Gastroesophageal sphincter (tissue), 4 donors: ENCODE results near the gene COL6A3. TPM values are rescaled to one million over a fixed set of nuclear protein-coding genes. Genes with fewer than 3 reads are reported as not detected.

Experiments used
- ATAC-seq: fragments of 150-250 bp; one replicate; pipeline ENCODE4 v1.9.1; 2016; ENCODE audit warnings: mild to moderate bottlenecking, moderate library complexity
- H3K27ac ChIP-seq, 4 donors: fragments of 200-600 bp; sonication (generic) in 3 of 4; 1 replicate in 3 of 4; 2 replicates in 1 of 4; pipeline ENCODE4 v1.5.1; 2016 to 2019
- H3K27me3 ChIP-seq: fragments of 200-600 bp; sonication (generic); one replicate; pipeline ENCODE4 v1.5.1; 2019
- H3K36me3 ChIP-seq, 2 donors: fragments of 200-600 bp; sonication (generic); one replicate each; pipeline ENCODE4 v1.5.1; 2019; ENCODE audit warnings: control low read depth in 1 of 2
- H3K4me1 ChIP-seq, 3 donors: fragments of 200-600 bp; sonication (generic); 1 replicate in 2 of 3; 2 replicates in 1 of 3; pipeline ENCODE4 v1.5.1; 2016 to 2019; ENCODE audit warnings: control low read depth in 2 of 3
- H3K4me3 ChIP-seq, 2 donors: fragments of 200-600 bp; sonication (generic); one replicate each; pipeline ENCODE4 v1.5.1; 2019; ENCODE audit warnings: mild to moderate bottlenecking in 1 of 2, moderate library complexity in 1 of 2
- H3K9me3 ChIP-seq, 3 donors: fragments of 200-600 bp; sonication (generic); one replicate each; pipeline ENCODE4 v1.5.1; 2017 to 2019; ENCODE audit warnings: control low read depth in 2 of 3
- CTCF ChIP-seq, 4 experiments: fragments of 200-600 bp in 2 of 4; fragments of 450-650 bp in 2 of 4; sonication (generic) in 1 of 4; IDR thresholded peaks; one replicate each; pipeline ENCODE4 v1.5.1; 2017 to 2019; ENCODE audit warnings: antibody characterized with exemption in 4 of 4, mild to moderate bottlenecking in 2 of 4, moderate library complexity in 2 of 4
- EP300 ChIP-seq: sonication (generic); formaldehyde crosslinking; IDR thresholded peaks from one replicate; pipeline ENCODE4 v1.6.1; 2017; ENCODE audit warnings: antibody characterized with exemption, mild to moderate bottlenecking
- POLR2A ChIP-seq, 2 donors: fragments of 450-650 bp; IDR thresholded peaks; one replicate each; pipeline ENCODE4 v1.6.1; 2017; ENCODE audit warnings: antibody characterized with exemption in 2 of 2, mild to moderate bottlenecking in 2 of 2, moderate library complexity in 1 of 2
- POLR2AphosphoS5 ChIP-seq: sonication (generic); formaldehyde crosslinking; IDR thresholded peaks from one replicate; pipeline ENCODE4 v1.6.1; 2017; ENCODE audit warnings: antibody characterized with exemption
- WGBS, 2 donors: methylation state at CpG; one replicate each; pipeline ENCODE4 v1.1.5; 2018; ENCODE audit warnings: low coverage in 1 of 2; 5-methylcytosine and 5-hydroxymethylcytosine counted together
- total RNA-seq, 4 donors: library from RNA; depleted of rRNA; stranded (reverse); fragments of >200 nt; gene quantifications; one replicate each; pipeline ENCODE4 v1.1.0, GENCODE V29; 2016

COL6A3 gene
- total RNA-seq, 4 donors from 2014 or later = 110 to 421 (median 310) TPM

- TF ChIP-seq POLR2AphosphoS5 (peak; percentile 56), POLR2A (IDR thresholded peaks at IDR 0.05) (no peak)
- 32 to 35% methylated on average over 4 of the region's 4 CpGs for WGBS, 2 donors
These were observed 104.5 kb downstream of the COL6A3 start for GRCh38 chr2:237309416-237309815.

GRCh38 chr2:237309011-237309410 lies 105.0 kb downstream of the COL6A3 start:
- peaks cover 0 to 62% (median 0%) of the 10 kb centered on the region in 3 donors for H3K4me1 ChIP-seq
- H3K27ac ChIP-seq = peak overlapping the region; percentile 66 to 94 (median 82)
- ATAC-seq = no peak
- WGBS, 2 donors = 42 to 43% methylated on average over 2 to 3 of the region's 3 CpGs
- peaks cover 0 to 8% (median 0%) of the 10 kb centered on the region in 3 donors for H3K9me3 ChIP-seq
- TF ChIP-seq POLR2AphosphoS5 = peak; percentile 85
- TF ChIP-seq CTCF (IDR thresholded peaks at IDR 0.05) = no peak
- H3K27me3 ChIP-seq = no peaks in the 10 kb centered on the region
- H3K36me3 ChIP-seq = no peaks in the 10 kb centered on the region
- H3K4me3 ChIP-seq = no peak overlapping the region

More at GRCh38 chr2:237309416-237309815, 104.5 kb downstream of the COL6A3 start:
- Histone ChIP-seq H3K27ac (peak overlapping the region; percentile 66 to 94 (median 82)), H3K27me3 (no peaks in the 10 kb centered on the region), H3K36me3 (no peaks in the 10 kb centered on the region), H3K4me1 (peaks cover under 1 to 66% (median 1%) of the 10 kb centered on the region in 3 donors), H3K9me3 (peaks cover 0 to 8% (median 0%) of the 10 kb centered on the region in 3 donors), H3K4me3 (no peak overlapping the region)
- ATAC-seq = no peak

- ATAC-seq = no peak
- WGBS, 2 donors = 73 to 88% methylated on average over 5 to 6 of the region's 7 CpGs
- Histone ChIP-seq H3K36me3 (no peaks in the 10 kb centered on the region), H3K27ac (peak overlapping the region in 2 of 4 donors; percentile 92 to 94), H3K9me3 (peaks cover 0 to 8% (median 0%) of the 10 kb centered on the region in 3 donors), H3K4me1 (peaks cover 0 to 56% (median 0%) of the 10 kb centered on the region in 3 donors), H3K4me3 (no peak overlapping the region), H3K27me3 (no peaks in the 10 kb centered on the region)
- no peak for TF ChIP-seq CTCF (IDR thresholded peaks at IDR 0.05)
- TF ChIP-seq EP300 = no peak
- TF ChIP-seq POLR2A (IDR thresholded peaks at IDR 0.05) = no peak
- no peak for TF ChIP-seq POLR2AphosphoS5
These were observed 106.5 kb downstream of the COL6A3 start for GRCh38 chr2:237307474-237307873.

- Histone ChIP-seq H3K36me3 (no peaks in the 10 kb centered on the region), H3K27me3 (no peaks in the 10 kb centered on the region), H3K9me3 (peaks cover 0 to 8% (median 0%) of the 10 kb centered on the region in 3 donors), H3K4me1 (peaks cover 0 to 56% (median 0%) of the 10 kb centered on the region in 3 donors), H3K4me3 (no peak overlapping the region), H3K27ac (peak overlapping the region in 2 of 4 donors; percentile 92 to 94)
- no peak for TF ChIP-seq EP300
- no peak for TF ChIP-seq POLR2AphosphoS5
- TF ChIP-seq CTCF (IDR thresholded peaks at IDR 0.05) = no peak
- TF ChIP-seq POLR2A (IDR thresholded peaks at IDR 0.05) = no peak
- 70 to 100% methylated on average over 1 to 2 of the region's 3 CpGs for WGBS, 2 donors
- ATAC-seq = no peak
These were observed 107.2 kb downstream of the COL6A3 start for GRCh38 chr2:237306787-237307170.

- no peak for ATAC-seq
- TF ChIP-seq POLR2AphosphoS5 (no peak), CTCF (IDR thresholded peaks at IDR 0.05) (no peak)
- Histone ChIP-seq H3K4me1 (peaks cover 0 to 54% (median 0%) of the 10 kb centered on the region in 3 donors), H3K4me3 (no peak overlapping the region), H3K36me3 (no peaks in the 10 kb centered on the region), H3K27ac (peak overlapping the region in 2 of 4 donors; percentile 92 to 94), H3K27me3 (no peaks in the 10 kb centered on the region), H3K9me3 (peaks cover 0 to 8% (median 0%) of the 10 kb centered on the region in 3 donors)
- 83 to 84% methylated on average over 6 of the region's 7 CpGs for WGBS, 2 donors
These were observed 107.7 kb downstream of the COL6A3 start for GRCh38 chr2:237306083-237306786.
